ENCODE data around the gene GRID1. TPM values are rescaled to one million over a fixed set of nuclear protein-coding genes. Genes with fewer than 3 reads are reported as not detected.

Gene GRID1
- total and polyA plus RNA-seq, 4 donors, result 1.1 to 3.8 TPM; not detected in 2

GRCh38 chr10:85868627-85869499 lies 497.7 kb downstream of the GRID1 start:
- DNase-seq, result no peak

DNA sequence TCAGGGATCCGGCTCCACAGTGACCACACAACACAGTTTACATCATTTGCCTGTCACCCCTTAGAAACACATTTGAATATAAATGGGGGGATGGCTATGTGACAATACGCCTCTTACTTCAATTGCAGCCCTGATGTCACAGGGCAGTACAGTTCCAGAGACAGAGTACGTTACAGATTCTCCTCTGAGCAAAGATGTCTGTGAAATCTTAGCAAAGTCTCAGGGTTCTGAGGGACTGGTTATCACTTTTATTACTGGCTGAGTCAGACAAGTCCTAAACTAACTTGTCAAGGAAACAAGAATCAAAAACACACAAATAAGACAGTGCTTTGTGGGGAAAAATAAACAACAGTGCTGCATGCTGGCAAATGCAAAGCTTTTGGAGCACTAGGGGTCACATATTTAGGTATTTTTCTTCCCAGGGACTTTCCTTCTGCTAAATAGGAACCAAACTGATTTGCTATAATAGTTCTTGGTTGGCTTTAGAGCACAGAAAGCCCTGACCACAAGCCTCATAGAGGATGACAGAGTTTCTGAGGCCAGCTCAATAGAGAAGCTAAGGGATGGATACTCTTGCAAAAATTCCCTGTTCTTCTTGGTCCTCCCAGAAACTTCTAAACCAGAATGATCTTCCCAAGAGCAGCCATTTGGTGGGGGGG lies 501.6 kb downstream of the GRID1 start:
- Histone ChIP-seq H3K4me3 (ENCODE audit: low read length in 2 of 2) (no peak overlapping the region), H3K9me3 (ENCODE audit: control insufficient read depth, low read length) (no peaks in the 10 kb centered on the region), H3K27ac (ENCODE audit: low read depth in 1 of 2, low read length in 2 of 2) (no peak overlapping the region), H3K4me1 (ENCODE audit: control insufficient read depth in 1 of 2, insufficient read depth in 2 of 2, low read length in 2 of 2) (no peaks in the 10 kb centered on the region), H3K27me3 (ENCODE audit: control insufficient read depth in 1 of 2, insufficient read depth in 2 of 2, low read length in 1 of 2) (no peaks in the 10 kb centered on the region), H3K36me3 (ENCODE audit: control insufficient read depth in 1 of 2, insufficient read depth in 2 of 2, low read length in 1 of 2) (no peaks in the 10 kb centered on the region)
- ATAC-seq (ENCODE audit: low FRiP score) (no peak), DNase-seq (no peak)
- intact Hi-C loops (cut with DNase I), result no loop called here
- WGBS, 2 donors, result 61 to 74% methylated on average over 3 of the region's 3 CpGs

More at GRCh38 chr10:85868627-85869499, 497.7 kb downstream of the GRID1 start:
- no peaks in the 10 kb centered on the region for H3K27me3 ChIP-seq (ENCODE audit: control insufficient read depth in 1 of 2, insufficient read depth in 2 of 2, low read length in 1 of 2)
- no peaks in the 10 kb centered on the region for H3K36me3 ChIP-seq (ENCODE audit: control insufficient read depth in 1 of 2, insufficient read depth in 2 of 2, low read length in 1 of 2)
- H3K4me3 ChIP-seq (ENCODE audit: low read length in 2 of 2), result no peak overlapping the region
- 87 to 88% methylated on average over 11 of the region's 11 CpGs for WGBS, 2 donors
- intact Hi-C loops (cut with DNase I), result no loop called here
- H3K4me1 ChIP-seq (ENCODE audit: control insufficient read depth in 1 of 2, insufficient read depth in 2 of 2, low read length in 2 of 2), result no peaks in the 10 kb centered on the region
- H3K27ac ChIP-seq (ENCODE audit: low read depth in 1 of 2, low read length in 2 of 2), result no peak overlapping the region
- no peak for ATAC-seq (ENCODE audit: low FRiP score)
- no peaks in the 10 kb centered on the region for H3K9me3 ChIP-seq (ENCODE audit: control insufficient read depth, low read length)

DNA sequence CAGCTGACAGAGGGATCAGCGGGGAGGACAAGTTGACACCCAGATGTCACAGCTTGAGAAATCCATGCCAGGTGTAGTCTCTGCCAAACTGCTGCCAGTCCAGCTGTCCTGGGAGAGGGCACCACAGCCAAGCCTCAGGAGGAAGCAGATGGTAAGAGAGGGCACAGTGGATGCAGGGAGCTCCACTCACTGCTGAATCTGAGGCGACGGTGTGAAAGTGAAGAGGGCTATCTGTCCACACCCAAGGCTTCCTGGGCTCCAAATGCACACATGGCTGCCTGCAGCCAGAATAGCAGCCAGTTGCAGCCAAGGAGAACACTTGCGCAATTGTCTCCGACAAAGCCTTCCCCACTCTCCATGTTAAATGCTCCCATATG lies 502.4 kb downstream of the GRID1 start:
- no peak for DNase-seq
- ATAC-seq (ENCODE audit: low FRiP score), result no peak
- Histone ChIP-seq H3K9me3 (ENCODE audit: control insufficient read depth, low read length) (no peaks in the 10 kb centered on the region), H3K4me1 (ENCODE audit: control insufficient read depth in 1 of 2, insufficient read depth in 2 of 2, low read length in 2 of 2) (no peaks in the 10 kb centered on the region), H3K27me3 (ENCODE audit: control insufficient read depth in 1 of 2, insufficient read depth in 2 of 2, low read length in 1 of 2) (no peaks in the 10 kb centered on the region), H3K4me3 (ENCODE audit: low read length in 2 of 2) (no peak overlapping the region), H3K27ac (ENCODE audit: low read depth in 1 of 2, low read length in 2 of 2) (no peak overlapping the region), H3K36me3 (ENCODE audit: control insufficient read depth in 1 of 2, insufficient read depth in 2 of 2, low read length in 1 of 2) (no peaks in the 10 kb centered on the region)
- intact Hi-C loops (cut with DNase I), result no loop called here
- 41 to 64% methylated on average over 5 of the region's 5 CpGs for WGBS, 2 donors

DNA sequence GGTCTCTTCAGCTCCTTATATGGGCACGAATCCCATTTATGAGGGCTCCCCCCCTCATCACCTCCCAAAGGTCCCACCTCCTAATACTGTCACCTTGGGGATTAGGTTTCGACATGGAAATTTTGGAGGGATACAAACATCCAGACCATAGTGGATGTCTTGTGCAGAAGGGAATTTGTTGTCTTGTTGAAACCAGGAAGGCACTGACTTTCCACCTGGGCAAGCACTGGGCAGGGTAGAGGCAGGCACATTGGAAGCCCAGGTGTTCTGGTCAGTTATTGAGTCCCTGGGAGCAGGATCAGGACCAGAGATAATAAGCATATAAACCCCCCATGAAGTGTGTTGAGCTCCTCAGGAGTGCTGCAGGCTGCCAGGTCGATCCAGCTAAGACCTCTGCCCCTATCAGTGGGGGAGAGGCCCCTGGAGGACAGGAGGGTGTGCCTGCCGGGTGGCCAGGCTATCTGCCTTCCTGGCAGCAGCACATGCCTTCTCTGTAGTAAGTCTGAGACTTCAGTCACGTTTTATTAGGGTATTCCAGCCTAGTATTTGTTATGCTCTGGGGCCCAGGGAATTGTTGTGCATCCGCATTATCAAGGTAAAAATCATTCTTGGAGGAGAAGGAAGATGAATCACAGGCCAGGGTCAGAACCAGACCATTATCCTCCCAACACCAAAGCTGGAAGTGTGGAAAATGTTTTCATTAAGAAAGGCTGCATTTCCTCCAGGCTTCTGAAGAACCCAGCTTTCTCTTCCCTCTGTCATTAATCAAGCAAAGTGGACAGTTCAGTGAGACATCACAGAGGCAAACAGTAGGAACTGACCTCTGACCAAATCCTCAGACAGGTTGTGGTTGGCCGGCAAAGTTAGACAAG lies 503.1 kb downstream of the GRID1 start:
- no peaks in the 10 kb centered on the region for H3K27me3 ChIP-seq (ENCODE audit: control insufficient read depth in 1 of 2, insufficient read depth in 2 of 2, low read length in 1 of 2)
- no peaks in the 10 kb centered on the region for H3K36me3 ChIP-seq (ENCODE audit: control insufficient read depth in 1 of 2, insufficient read depth in 2 of 2, low read length in 1 of 2)
- WGBS, 2 donors, result 46 to 62% methylated on average over 7 of the region's 7 CpGs
- H3K4me1 ChIP-seq (ENCODE audit: control insufficient read depth in 1 of 2, insufficient read depth in 2 of 2, low read length in 2 of 2), result no peaks in the 10 kb centered on the region
- DNase-seq (no peak), ATAC-seq (ENCODE audit: low FRiP score) (no peak)
- H3K4me3 ChIP-seq (ENCODE audit: low read length in 2 of 2), result no peak overlapping the region
- H3K9me3 ChIP-seq (ENCODE audit: control insufficient read depth, low read length), result no peaks in the 10 kb centered on the region
- H3K27ac ChIP-seq (ENCODE audit: low read depth in 1 of 2, low read length in 2 of 2), result no peak overlapping the region
- intact Hi-C loops (cut with DNase I), result no loop called here

- Histone ChIP-seq H3K27me3 (ENCODE audit: control insufficient read depth in 1 of 2, insufficient read depth in 2 of 2, low read length in 1 of 2) (no peaks in the 10 kb centered on the region), H3K27ac (ENCODE audit: low read depth in 1 of 2, low read length in 2 of 2) (no peak overlapping the region), H3K36me3 (ENCODE audit: control insufficient read depth in 1 of 2, insufficient read depth in 2 of 2, low read length in 1 of 2) (no peaks in the 10 kb centered on the region), H3K4me3 (ENCODE audit: low read length in 2 of 2) (no peak overlapping the region), H3K9me3 (ENCODE audit: control insufficient read depth, low read length) (no peaks in the 10 kb centered on the region), H3K4me1 (ENCODE audit: control insufficient read depth in 1 of 2, insufficient read depth in 2 of 2, low read length in 2 of 2) (no peaks in the 10 kb centered on the region)
- WGBS, 2 donors, result 75 to 80% methylated on average over 6 of the region's 6 CpGs
- no peak for DNase-seq
- intact Hi-C loops (cut with DNase I), result no loop called here
- ATAC-seq (ENCODE audit: low FRiP score), result no peak
These were observed 503.8 kb downstream of the GRID1 start for GRCh38 chr10:85862771-85863170.

DNA sequence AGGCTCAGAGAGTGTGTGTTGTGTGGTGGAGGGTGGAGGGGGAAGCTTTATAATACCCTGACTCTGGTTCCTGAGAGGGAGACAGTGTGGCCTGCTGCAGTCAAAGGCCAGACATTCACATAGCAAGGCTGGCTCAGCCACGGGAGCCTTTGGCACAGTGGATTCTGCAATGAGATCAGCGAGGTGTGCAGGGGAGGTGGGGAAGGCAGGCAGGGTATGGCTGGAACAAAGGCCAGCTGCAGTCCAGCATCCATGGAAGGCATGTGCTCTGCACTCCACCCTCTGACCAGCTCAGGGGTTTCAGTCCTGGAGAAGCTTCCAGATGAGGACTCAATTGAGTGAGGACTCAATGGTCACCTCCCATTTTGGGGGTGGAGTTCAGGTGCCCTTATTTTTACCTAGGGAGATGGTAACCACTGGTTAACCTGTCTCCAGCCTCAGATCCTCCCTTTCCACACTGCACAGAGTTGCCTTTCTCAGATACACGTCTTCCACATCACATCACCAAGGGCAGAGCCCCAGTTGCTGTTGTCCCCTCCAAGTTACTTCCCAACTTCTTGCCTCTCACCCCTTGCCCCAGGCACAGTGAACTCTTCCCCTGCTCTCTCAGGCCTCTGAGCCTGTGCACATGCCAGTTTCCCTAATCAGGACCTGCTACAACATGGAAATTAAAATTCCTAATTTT lies 504.9 kb downstream of the GRID1 start:
- intact Hi-C loops (cut with DNase I), result no loop called here
- ATAC-seq (ENCODE audit: low FRiP score) (no peak), DNase-seq (no peak)
- no peak overlapping the region for H3K4me3 ChIP-seq (ENCODE audit: low read length in 2 of 2)
- 62 to 67% methylated on average over 3 of the region's 3 CpGs for WGBS, 2 donors
- no peaks in the 10 kb centered on the region for H3K4me1 ChIP-seq (ENCODE audit: control insufficient read depth in 1 of 2, insufficient read depth in 2 of 2, low read length in 2 of 2)
- no peaks in the 10 kb centered on the region for H3K9me3 ChIP-seq (ENCODE audit: control insufficient read depth, low read length)
- no peaks in the 10 kb centered on the region for H3K36me3 ChIP-seq (ENCODE audit: control insufficient read depth in 1 of 2, insufficient read depth in 2 of 2, low read length in 1 of 2)
- H3K27me3 ChIP-seq (ENCODE audit: control insufficient read depth in 1 of 2, insufficient read depth in 2 of 2, low read length in 1 of 2), result no peaks in the 10 kb centered on the region
- no peak overlapping the region for H3K27ac ChIP-seq (ENCODE audit: low read depth in 1 of 2, low read length in 2 of 2)

- DNase-seq (no peak), ATAC-seq (ENCODE audit: low FRiP score) (no peak)
- Histone ChIP-seq H3K9me3 (ENCODE audit: control insufficient read depth, low read length) (no peaks in the 10 kb centered on the region), H3K27me3 (ENCODE audit: control insufficient read depth in 1 of 2, insufficient read depth in 2 of 2, low read length in 1 of 2) (no peaks in the 10 kb centered on the region), H3K4me1 (ENCODE audit: control insufficient read depth in 1 of 2, insufficient read depth in 2 of 2, low read length in 2 of 2) (no peaks in the 10 kb centered on the region), H3K36me3 (ENCODE audit: control insufficient read depth in 1 of 2, insufficient read depth in 2 of 2, low read length in 1 of 2) (no peaks in the 10 kb centered on the region), H3K27ac (ENCODE audit: low read depth in 1 of 2, low read length in 2 of 2) (no peak overlapping the region), H3K4me3 (ENCODE audit: low read length in 2 of 2) (no peak overlapping the region)
- WGBS, 2 donors, result 82 to 87% methylated on average over 2 of the region's 2 CpGs
- intact Hi-C loops (cut with DNase I), result no loop called here
These were observed 506.7 kb downstream of the GRID1 start for GRCh38 chr10:85859859-85860258.

GRCh38 chr10:85858776-85859515 lies 507.6 kb downstream of the GRID1 start:
- intact Hi-C loops (cut with DNase I), result no loop called here

More at GRCh38 chr10:85858776-85859515, 507.6 kb downstream of the GRID1 start:
- no peak for ATAC-seq (ENCODE audit: low FRiP score)
- H3K9me3 ChIP-seq (ENCODE audit: control insufficient read depth, low read length), result no peaks in the 10 kb centered on the region
- H3K27ac ChIP-seq (ENCODE audit: low read depth in 1 of 2, low read length in 2 of 2), result no peak overlapping the region
- DNase-seq, result no peak
- H3K36me3 ChIP-seq (ENCODE audit: control insufficient read depth in 1 of 2, insufficient read depth in 2 of 2, low read length in 1 of 2), result no peaks in the 10 kb centered on the region
- H3K4me1 ChIP-seq (ENCODE audit: control insufficient read depth in 1 of 2, insufficient read depth in 2 of 2, low read length in 2 of 2), result no peaks in the 10 kb centered on the region
- H3K27me3 ChIP-seq (ENCODE audit: control insufficient read depth in 1 of 2, insufficient read depth in 2 of 2, low read length in 1 of 2), result no peaks in the 10 kb centered on the region
- H3K4me3 ChIP-seq (ENCODE audit: low read length in 2 of 2), result no peak overlapping the region
- 95 to 96% methylated on average over 3 of the region's 3 CpGs for WGBS, 2 donors
